AG09319 (cell line): Measurements from ENCODE around the gene CACNA1E.

ENCODE experiments used
- DNase-seq: peaks from one replicate; pipeline ENCODE4 v3.0.0-alpha.2; 2010; ENCODE audit warnings: low read depth; ENCODE audit errors: extremely low read depth
- CTCF ChIP-seq: IDR thresholded peaks from 2 replicates; pipeline ENCODE4 v1.5.1; 2011; ENCODE audit warnings: low read depth, mild to moderate bottlenecking, inconsistent platforms, low read length, moderate library complexity

Gene CACNA1E

GRCh38 chr1:181803421-181803820 is 320.1 kb downstream of the CACNA1E start:
- no peak for TF ChIP-seq CTCF

GRCh38 chr1:181804989-181805388 is 321.7 kb downstream of the CACNA1E start:
- DNase-seq: no peak
- no peak for TF ChIP-seq CTCF

More at GRCh38 chr1:181803421-181803820, 320.1 kb downstream of the CACNA1E start:
- DNase-seq: no peak

- DNase-seq: no peak
- no peak for TF ChIP-seq CTCF
Observed at GRCh38 chr1:181806746-181807145, 323.4 kb downstream of the CACNA1E start.

GRCh38 chr1:181807251-181807650 is 323.9 kb downstream of the CACNA1E start:
- no peak for DNase-seq
- no peak for TF ChIP-seq CTCF

- TF ChIP-seq CTCF: no peak
- DNase-seq: no peak
Observed at GRCh38 chr1:181809991-181810545, 326.8 kb downstream of the CACNA1E start.

- no peak for DNase-seq
- TF ChIP-seq CTCF: no peak
Observed at GRCh38 chr1:181812208-181812607, 328.9 kb downstream of the CACNA1E start.

- DNase-seq: no peak
- TF ChIP-seq CTCF: no peak
Observed at GRCh38 chr1:181813266-181813665, 329.9 kb downstream of the CACNA1E start.
